AG08395 (cell line): Measurements from ENCODE around the gene TBC1D24.
A peak's percentile ranks its signal among the peaks of the same experiment; 100 is the strongest.
"Not testable (repeated sequence)": the region's sequence is repeated elsewhere in the genome, so short reads cannot be mapped to it uniquely, and the experiment has no call there.

Experiments used
- DNase-seq: peaks from one replicate; pipeline ENCODE4 v3.0.0; 2012; ENCODE audit warnings: mixed read lengths, low spot score

The TBC1D24 gene

GRCh38 chr16:2474877-2475412 lies at the start of gene TBC1D24:
TBC1D24 (plus strand) TSS chr16:2475127; CDS start chr16:2496149, 21,022 bp downstream.
- peak; percentile 100 for DNase-seq

GRCh38 chr16:2425825-2426430 lies 49.0 kb upstream of the TBC1D24 start:
- no peak for DNase-seq

- DNase-seq: no peak
Observed at GRCh38 chr16:2426941-2427361, 48.0 kb upstream of the TBC1D24 start.

GRCh38 chr16:2427526-2427925 lies 47.4 kb upstream of the TBC1D24 start:
- no peak for DNase-seq

- peak; percentile 17 for DNase-seq
Observed at GRCh38 chr16:2428051-2428783, 46.7 kb upstream of the TBC1D24 start.

- DNase-seq: no peak
Observed at GRCh38 chr16:2428784-2429033, 46.2 kb upstream of the TBC1D24 start.

GRCh38 chr16:2429034-2429770 lies 45.7 kb upstream of the TBC1D24 start, which contains the start of gene CCNF:
CCNF (plus strand) TSS chr16:2429447; CDS start chr16:2429482, 35 bp downstream.
- DNase-seq: peak; percentile 100

GRCh38 chr16:2429771-2430663 lies 44.9 kb upstream of the TBC1D24 start:
- no peak for DNase-seq

GRCh38 chr16:2432286-2432685 lies 42.6 kb upstream of the TBC1D24 start:
- no peak for DNase-seq

GRCh38 chr16:2432801-2433505 lies 42.0 kb upstream of the TBC1D24 start:
- DNase-seq: no peak

- DNase-seq: not testable (repeated sequence)
Observed at GRCh38 chr16:2435236-2435635, 39.7 kb upstream of the TBC1D24 start.

- no peak for DNase-seq
Observed at GRCh38 chr16:2436110-2436509, 38.8 kb upstream of the TBC1D24 start.

GRCh38 chr16:2437032-2437790 lies 37.7 kb upstream of the TBC1D24 start:
- DNase-seq: no peak

GRCh38 chr16:2438121-2438520 lies 36.8 kb upstream of the TBC1D24 start:
- DNase-seq: no peak

- DNase-seq: no peak
Observed at GRCh38 chr16:2439598-2439997, 35.3 kb upstream of the TBC1D24 start.

GRCh38 chr16:2441143-2441804 lies 33.7 kb upstream of the TBC1D24 start:
- not testable (repeated sequence) for DNase-seq

GRCh38 chr16:2443555-2443954 lies 31.4 kb upstream of the TBC1D24 start:
- no peak for DNase-seq

GRCh38 chr16:2447920-2448583 lies 26.9 kb upstream of the TBC1D24 start:
- DNase-seq: no peak

- DNase-seq: no peak
Observed at GRCh38 chr16:2449118-2449517, 25.8 kb upstream of the TBC1D24 start.
